Measurements from ENCODE around the gene KCNIP4.

The KCNIP4 gene

DNA sequence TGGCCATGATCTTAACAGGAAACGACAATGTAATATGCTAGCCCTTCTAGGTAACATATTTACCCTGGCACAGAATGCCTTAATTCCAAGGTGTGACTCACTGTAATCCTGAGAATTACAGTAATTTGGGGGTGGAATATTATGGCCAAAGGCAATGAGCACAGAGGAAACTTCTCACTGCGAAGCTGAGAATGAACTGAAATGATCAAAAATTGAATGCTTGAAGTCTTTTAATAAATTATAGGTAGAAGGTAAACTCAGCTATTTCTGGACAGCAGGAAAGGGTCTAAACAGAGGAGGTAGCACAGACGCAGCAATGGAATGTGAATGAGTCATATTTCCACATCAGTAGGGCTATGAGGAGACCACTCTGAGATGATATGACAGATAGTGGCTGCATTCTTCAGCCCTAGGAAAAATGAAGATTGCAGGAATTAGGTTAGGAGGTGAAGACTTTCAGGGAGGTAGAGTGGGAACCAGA lies 935.7 kb downstream of the KCNIP4 start:
- no peak for DNase-seq

DNA sequence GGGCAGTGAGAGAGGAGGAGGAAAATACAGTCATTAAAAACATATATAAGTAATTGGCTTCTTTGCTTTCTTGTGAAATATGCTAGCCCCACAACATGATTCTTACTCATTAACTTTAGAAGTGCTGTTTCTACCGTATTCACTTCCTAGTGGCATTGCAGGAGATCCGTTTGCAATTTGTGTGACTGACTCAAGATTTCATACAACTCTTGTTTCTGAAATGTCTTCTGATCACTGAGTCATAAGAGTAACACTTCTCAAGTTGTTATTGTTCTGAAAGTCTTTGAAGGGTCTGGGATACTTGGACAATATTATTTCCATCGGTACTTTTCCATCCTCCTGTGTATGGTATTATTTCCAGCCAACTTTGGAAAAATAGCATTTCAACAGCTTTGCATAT lies 937.5 kb downstream of the KCNIP4 start:
- DNase-seq = no peak

GRCh38 chr4:21009956-21010355 lies 938.6 kb downstream of the KCNIP4 start:
- DNase-seq = no peak

GRCh38 chr4:21005647-21006046 lies 942.9 kb downstream of the KCNIP4 start:
- DNase-seq = no peak

DNA sequence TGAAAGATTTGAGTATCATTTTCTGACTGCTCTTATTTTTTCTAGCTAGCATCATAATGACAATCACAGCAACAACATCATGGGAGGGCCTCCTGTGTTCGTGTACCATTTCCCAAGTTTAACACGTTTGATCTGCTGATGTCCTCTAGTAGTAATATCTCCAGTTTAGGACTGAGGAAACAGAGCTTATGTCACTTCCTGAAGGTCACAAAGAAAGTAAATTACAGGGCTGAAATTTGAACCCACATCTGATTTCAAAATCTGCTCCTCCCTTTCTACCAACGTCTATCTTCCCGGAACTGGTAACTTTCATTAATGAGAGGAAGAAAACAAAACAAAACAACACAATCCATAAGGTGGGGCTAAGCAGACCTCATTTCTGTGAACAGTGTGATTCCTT lies 945.6 kb downstream of the KCNIP4 start:
- no peak for DNase-seq

- no peak for DNase-seq
Measured at GRCh38 chr4:21002286-21002685, 946.3 kb downstream of the KCNIP4 start.

GRCh38 chr4:21001490-21001889 lies 947.1 kb downstream of the KCNIP4 start:
- no peak for DNase-seq

DNA sequence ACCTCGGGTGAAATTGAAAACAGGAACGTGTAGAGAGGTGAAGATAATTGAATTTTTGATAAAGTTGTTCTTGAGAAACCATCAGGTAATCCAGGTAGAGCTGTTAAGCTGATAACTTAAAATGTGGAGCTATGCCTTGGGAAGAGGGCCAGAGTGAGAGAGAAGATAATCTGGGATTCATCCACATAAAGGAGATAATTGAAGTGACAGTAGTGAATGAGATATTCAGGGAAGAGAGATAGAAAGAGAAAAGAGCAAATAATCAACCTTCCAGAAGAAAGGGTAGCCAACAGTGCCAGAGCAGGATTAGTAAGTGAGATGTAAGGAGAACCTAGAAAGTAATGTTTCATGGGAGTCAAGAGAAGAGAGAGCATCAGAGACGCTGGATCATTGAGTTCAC lies 950.7 kb downstream of the KCNIP4 start:
- DNase-seq = no peak

- no peak for DNase-seq
Measured at GRCh38 chr4:20995610-20996009, 953.0 kb downstream of the KCNIP4 start.

GRCh38 chr4:20995015-20995414 lies 953.6 kb downstream of the KCNIP4 start:
- DNase-seq = no peak

DNA sequence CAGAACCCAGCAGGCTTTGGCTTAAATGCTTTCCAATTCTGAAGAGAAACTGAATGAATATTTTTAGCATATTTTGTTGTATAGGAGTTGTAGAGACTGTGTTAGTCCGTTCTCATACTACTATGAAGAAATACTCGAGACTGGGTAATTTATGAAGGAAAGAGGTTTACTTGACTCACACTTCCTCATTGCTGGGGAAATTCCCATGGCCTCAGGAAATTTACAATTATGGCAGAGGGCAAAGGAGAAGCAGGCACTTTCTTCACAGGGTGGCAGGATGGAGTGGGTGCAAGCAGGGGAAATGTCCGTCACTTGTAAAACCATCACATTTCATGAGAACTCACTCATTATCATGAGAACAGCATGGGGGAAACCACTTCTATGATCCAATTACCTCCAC lies 956.6 kb downstream of the KCNIP4 start:
- DNase-seq = no peak

- DNase-seq = no peak
Measured at GRCh38 chr4:20987191-20987590, 961.4 kb downstream of the KCNIP4 start.

GRCh38 chr4:20984576-20984836 lies 964.1 kb downstream of the KCNIP4 start:
- DNase-seq = no peak

GRCh38 chr4:20983763-20984575 lies 964.6 kb downstream of the KCNIP4 start:
- peak; percentile 5 for DNase-seq

DNA sequence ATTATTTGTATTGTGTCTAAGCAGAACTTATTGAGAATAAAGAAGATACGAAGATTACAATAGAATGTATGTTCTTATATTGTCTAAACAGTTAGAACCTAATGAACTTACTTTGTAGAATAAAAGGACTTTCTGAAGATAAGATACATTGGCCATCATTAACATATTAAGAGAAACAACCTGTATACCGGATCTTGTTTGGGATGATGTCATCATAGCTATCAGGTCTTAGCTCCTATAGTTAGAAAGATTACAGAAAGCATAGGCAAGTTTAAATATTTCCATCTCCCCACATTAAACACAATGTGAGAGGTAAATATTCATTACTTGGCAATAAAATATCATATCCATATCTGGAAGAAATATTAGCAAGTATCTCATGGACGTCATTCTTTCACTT lies 966.0 kb downstream of the KCNIP4 start:
- DNase-seq = no peak

GRCh38 chr4:20960291-20960690 lies 988.3 kb downstream of the KCNIP4 start:
- no peak for DNase-seq

DNA sequence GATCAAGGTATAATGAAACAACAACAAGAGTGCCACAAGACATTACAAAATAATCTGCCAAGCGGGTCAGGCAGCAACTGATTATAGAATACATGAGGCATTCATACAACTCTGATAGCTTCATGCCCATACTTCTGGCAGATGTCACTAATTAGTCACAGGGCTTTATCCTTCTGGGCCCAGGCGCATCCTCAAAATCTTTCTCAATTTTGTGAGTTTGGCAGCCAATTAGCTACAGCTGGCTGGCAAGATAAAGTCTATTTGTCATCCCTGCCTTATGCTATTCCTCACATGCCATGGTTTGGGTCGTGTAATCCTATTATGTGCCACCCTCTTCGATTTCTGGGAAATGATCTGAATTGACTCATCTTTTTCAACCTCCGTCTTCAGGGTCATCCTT lies 994.0 kb downstream of the KCNIP4 start:
- DNase-seq = no peak

- no peak for DNase-seq
Measured at GRCh38 chr4:20944961-20945360, 1003.6 kb downstream of the KCNIP4 start.

GRCh38 chr4:20944451-20944850 lies 1004.1 kb downstream of the KCNIP4 start:
- DNase-seq = no peak

GRCh38 chr4:20938204-20938603 lies 1010.4 kb downstream of the KCNIP4 start:
- DNase-seq = no peak

DNA sequence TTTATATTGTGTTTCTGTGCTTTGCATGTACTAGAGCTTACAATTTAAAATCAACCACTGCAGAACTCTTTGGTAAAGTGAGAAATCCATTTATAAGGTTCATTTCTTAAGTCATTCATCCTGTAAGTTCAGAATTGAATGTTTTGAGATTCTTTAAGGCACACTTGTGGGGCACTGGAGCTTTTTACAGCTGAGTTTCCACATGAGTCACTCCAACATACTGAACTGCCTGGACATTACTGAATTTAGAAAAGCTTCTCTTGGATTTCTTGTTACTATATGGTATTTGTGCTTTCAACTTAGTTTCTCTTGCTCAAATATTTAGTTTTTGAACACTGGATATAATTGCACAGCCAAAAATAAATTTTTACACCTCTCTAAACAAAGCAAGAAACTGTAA lies 1022.0 kb downstream of the KCNIP4 start:
- no peak for DNase-seq

DNA sequence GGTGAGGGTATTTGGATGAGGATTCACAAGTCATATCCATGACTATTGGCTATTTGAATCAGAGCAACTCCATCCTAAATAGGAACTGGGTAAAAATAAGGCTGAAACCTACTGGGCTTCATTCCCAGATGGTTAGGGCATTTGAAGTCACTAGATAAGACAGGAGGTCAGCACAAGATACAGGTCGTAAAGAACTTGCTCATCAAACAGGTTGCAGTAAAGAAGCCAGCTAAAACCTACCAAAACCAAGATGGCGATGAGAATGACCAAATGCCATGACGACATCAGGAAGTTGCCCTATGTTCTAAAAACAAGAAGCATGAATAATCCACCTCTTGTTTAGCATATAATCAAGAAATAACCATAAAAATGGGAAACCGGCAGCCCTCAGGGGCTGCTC lies 1023.4 kb downstream of the KCNIP4 start:
- no peak for DNase-seq

- no peak for DNase-seq
Measured at GRCh38 chr4:20922962-20923361, 1025.6 kb downstream of the KCNIP4 start.

DNA sequence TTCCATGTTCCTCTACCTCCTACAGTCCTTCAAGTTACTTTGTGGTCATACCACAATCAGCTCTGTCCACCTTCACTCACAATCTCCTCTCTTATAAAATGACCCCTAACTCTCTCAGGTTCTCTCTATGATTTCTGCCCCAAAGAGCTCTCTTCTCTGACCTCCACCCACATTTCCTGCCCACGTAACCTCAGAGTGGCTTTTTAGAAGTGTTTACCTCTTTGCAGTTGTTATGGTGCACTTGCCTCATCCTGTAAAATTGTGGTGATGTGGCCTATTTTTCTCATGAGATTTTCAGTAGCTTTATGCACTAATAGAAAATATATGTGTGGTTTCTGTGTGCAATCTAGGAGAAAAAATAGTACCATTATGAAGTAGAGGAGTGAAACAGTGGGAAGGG lies 1032.5 kb downstream of the KCNIP4 start:
- DNase-seq = no peak

DNA sequence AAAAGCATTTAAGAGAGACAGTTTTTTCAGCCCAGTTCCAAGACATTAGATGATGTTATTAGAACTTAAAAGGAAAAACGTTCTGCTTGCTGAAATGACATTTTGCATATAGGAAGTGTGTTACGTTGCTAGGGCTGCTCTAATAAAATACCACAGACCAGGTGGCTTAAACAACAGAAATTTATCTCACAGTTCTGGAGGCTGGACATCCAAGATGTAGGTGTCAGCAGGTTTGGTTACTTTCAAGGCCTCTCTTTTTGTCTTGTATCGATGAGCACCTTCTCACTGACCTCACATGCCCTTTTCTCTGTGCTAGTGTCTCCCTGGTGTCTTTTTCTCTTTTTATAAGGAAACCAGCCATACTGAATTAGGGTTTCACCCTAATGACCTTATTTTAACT lies 1043.6 kb downstream of the KCNIP4 start:
- DNase-seq = no peak
